Measurements from ENCODE around the gene FEV. TPM values are rescaled to one million over a fixed set of nuclear protein-coding genes. Genes with fewer than 3 reads are reported as not detected.

The FEV gene
- total RNA-seq, 4 donors from 2014 or later: not detected

DNA sequence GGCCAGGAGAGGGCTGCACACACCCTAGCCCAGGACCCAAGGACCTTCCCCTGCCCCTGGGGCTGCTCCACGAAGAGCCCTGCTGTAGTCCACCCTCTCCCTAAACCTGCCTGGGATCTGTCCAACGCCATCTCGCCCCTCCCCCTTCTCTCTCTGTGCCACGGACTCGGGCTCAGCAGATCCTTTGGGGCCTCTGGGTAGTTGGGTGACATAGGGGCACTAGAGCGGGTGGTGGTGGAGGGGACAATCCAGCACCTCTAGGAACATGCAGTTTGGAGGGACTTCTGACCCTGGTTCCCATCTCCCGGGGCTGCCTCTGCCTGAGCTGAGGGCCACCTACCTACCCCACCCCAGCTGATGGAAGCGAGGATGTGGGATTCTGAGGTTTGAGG, 15.6 kb upstream of the FEV start:
- H3K9me3 ChIP-seq: no peaks in the 10 kb centered on the region
- ATAC-seq: no peak
- TF ChIP-seq POLR2A (IDR thresholded peaks at IDR 0.05): no peak
- TF ChIP-seq CTCF (IDR thresholded peaks at IDR 0.05): no peak
- TF ChIP-seq EP300 (IDR thresholded peaks at IDR 0.05): no peak
- TF ChIP-seq POLR2AphosphoS5 (IDR thresholded peaks at IDR 0.05): no peak
- 0% methylated on average over 2 of the region's 8 CpGs; no CpG with 5 or more reads in 1 of the 2 donors for WGBS, 2 donors (ENCODE audit: low coverage in 1 of 2)
- peaks cover 98% of the 10 kb centered on the region for H3K27me3 ChIP-seq
- H3K4me1 ChIP-seq: peaks cover 0 to 35% (median 27%) of the 10 kb centered on the region in 3 donors
- H3K36me3 ChIP-seq: no peaks in the 10 kb centered on the region
- H3K27ac ChIP-seq: no peak overlapping the region
- no peak overlapping the region for H3K4me3 ChIP-seq

DNA sequence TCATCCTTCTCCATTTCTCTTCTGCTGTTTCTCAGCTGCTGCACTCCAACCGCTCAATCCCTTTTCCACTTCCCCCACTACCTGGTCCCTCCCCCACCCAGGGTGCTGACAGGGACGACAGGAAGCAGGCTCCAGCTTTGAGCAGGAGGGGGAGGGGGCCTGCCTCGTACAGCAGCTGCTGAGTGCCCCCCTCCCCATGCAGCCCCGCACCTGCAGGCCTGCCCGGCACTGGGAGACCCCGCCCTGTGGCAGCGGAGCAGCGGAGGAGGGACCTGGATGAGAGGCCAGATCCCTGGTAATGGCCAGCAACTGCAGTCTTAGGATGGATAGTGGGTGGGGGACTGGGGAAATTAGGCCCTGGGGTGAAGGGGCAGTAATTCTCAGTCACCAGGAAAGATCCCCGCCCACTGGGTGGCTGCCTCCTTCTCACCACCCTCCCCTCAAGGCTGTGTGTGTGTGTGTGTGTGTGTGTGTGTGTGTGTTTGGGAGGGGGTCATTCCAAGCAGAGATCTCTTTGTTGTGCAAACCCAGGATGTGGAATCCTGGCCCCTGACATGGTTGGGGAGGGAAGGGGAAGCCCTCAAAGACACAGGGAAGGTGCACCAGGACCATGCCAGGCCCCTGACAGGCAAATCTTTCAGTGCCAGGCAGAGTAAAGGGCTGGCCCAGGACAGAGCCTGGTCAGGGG, 15.0 kb upstream of the FEV start:
- no peak for ATAC-seq
- no peaks in the 10 kb centered on the region for H3K36me3 ChIP-seq
- no peaks in the 10 kb centered on the region for H3K9me3 ChIP-seq
- H3K4me1 ChIP-seq: peaks cover 0 to 38% (median 27%) of the 10 kb centered on the region in 3 donors
- no peak overlapping the region for H3K4me3 ChIP-seq
- TF ChIP-seq EP300 (IDR thresholded peaks at IDR 0.05) (no peak), POLR2A (IDR thresholded peaks at IDR 0.05) (no peak), CTCF (IDR thresholded peaks at IDR 0.05) (no peak), POLR2AphosphoS5 (IDR thresholded peaks at IDR 0.05) (no peak)
- 10% methylated on average over 2 of the region's 9 CpGs; no CpG with 5 or more reads in 1 of the 2 donors for WGBS, 2 donors (ENCODE audit: low coverage in 1 of 2)
- H3K27me3 ChIP-seq: peaks cover 98% of the 10 kb centered on the region
- no peak overlapping the region for H3K27ac ChIP-seq

DNA sequence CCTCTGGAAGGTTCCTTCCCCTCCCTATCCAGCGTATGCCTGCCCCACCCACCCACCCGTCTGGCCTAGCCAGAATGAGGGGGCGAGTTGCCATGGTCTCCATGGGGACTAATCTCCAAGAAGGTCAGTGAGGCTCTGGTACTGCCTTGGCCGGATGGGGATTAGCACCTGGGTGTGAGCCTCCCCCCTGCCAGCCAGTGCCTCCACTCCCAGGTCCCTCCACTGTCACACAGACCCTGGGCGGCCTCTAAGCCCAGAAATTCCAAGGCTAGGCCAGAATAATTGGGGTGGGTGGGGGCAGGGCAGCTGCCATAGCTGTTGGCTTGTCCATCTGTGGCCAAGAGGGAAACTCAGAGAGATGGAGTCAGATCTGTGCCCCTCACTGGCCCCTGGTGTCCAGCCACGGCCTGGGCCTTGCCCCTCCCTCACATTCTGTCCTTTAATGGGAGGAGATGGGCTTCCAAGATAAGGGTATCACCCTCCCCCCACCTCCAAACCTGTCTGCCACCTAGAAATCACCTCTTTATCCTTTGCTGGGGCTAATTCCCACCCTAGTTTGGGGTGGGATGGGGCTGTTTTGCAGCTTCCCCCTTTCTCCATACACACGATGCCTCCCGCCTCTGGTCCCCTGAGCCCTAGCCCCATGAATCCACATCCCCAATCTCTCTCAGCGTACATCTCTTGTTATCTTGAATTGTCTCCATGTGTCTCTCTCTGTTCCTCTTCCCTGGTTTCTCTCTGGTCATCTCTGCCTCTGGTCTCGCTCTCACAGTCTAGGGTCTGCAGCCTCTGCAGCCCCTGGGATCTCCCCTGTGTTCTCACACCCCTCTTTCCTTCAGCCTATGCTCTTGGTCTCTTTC, 14.3 kb upstream of the FEV start:
- peaks cover 98% of the 10 kb centered on the region for H3K27me3 ChIP-seq
- no peak for ATAC-seq
- H3K4me1 ChIP-seq: peaks cover 0 to 38% (median 27%) of the 10 kb centered on the region in 3 donors
- H3K4me3 ChIP-seq: no peak overlapping the region
- WGBS, 2 donors (ENCODE audit: low coverage in 1 of 2): 38 to 50% methylated on average over 5 to 7 of the region's 10 CpGs
- no peak overlapping the region for H3K27ac ChIP-seq
- no peaks in the 10 kb centered on the region for H3K36me3 ChIP-seq
- TF ChIP-seq POLR2A (IDR thresholded peaks at IDR 0.05) (no peak), CTCF (IDR thresholded peaks at IDR 0.05) (no peak), EP300 (IDR thresholded peaks at IDR 0.05) (no peak), POLR2AphosphoS5 (IDR thresholded peaks at IDR 0.05) (no peak)
- H3K9me3 ChIP-seq: no peaks in the 10 kb centered on the region

- no peaks in the 10 kb centered on the region for H3K9me3 ChIP-seq
- TF ChIP-seq EP300 (IDR thresholded peaks at IDR 0.05): no peak
- TF ChIP-seq CTCF (IDR thresholded peaks at IDR 0.05): no peak
- no peak for TF ChIP-seq POLR2A (IDR thresholded peaks at IDR 0.05)
- TF ChIP-seq POLR2AphosphoS5 (IDR thresholded peaks at IDR 0.05): no peak
- H3K4me1 ChIP-seq: peaks cover 0 to 45% (median 33%) of the 10 kb centered on the region in 3 donors
- H3K4me3 ChIP-seq: no peak overlapping the region
- no peak for ATAC-seq
- H3K27me3 ChIP-seq: peaks cover 98% of the 10 kb centered on the region
- H3K27ac ChIP-seq: no peak overlapping the region
- WGBS, 2 donors (ENCODE audit: low coverage in 1 of 2): 56 to 84% methylated on average over 7 to 10 of the region's 12 CpGs
- no peaks in the 10 kb centered on the region for H3K36me3 ChIP-seq
Measured at GRCh38 chr2:218998414-218999002, 13.5 kb upstream of the FEV start.

Data from gastroesophageal sphincter (tissue), 4 donors.